Body of pancreas (tissue), 4 donors: ENCODE results near the gene TSHZ2. TPM values are rescaled to one million over a fixed set of nuclear protein-coding genes. Genes with fewer than 3 reads are reported as not detected.

Source experiments
- ATAC-seq: fragments of 150-250 bp; one replicate; pipeline ENCODE4 v1.9.1; 2016
- DNase-seq, 4 donors: peaks; one replicate each; pipeline ENCODE4 v3.0.0-alpha.2; 2019
- H3K27ac ChIP-seq, 4 donors: fragments of 200-600 bp; sonication (generic); 1 replicate in 3 of 4; 2 replicates in 1 of 4; pipeline versions ENCODE4 v1.5.1 to v1.6.1; 2016 to 2019; ENCODE audit warnings: mild to moderate bottlenecking in 1 of 4, mixed read lengths in 1 of 4, moderate library complexity in 1 of 4
- H3K27me3 ChIP-seq, 2 donors: fragments of 200-600 bp; sonication (generic); one replicate each; pipeline ENCODE4 v1.6.0; 2016; ENCODE audit warnings: mild to moderate bottlenecking in 1 of 2
- H3K36me3 ChIP-seq, 2 donors: fragments of 200-600 bp; sonication (generic); replicated peaks in 1 of 2; 2 replicates each; pipeline ENCODE4 v1.5.1; 2016; ENCODE audit warnings: low read depth in 2 of 2; ENCODE audit not compliant: insufficient read depth in 1 of 2
- H3K4me1 ChIP-seq: fragments of 200-600 bp; sonication (generic); one replicate; pipeline ENCODE4 v1.6.0; 2016
- H3K4me3 ChIP-seq, 2 donors: fragments of 200-600 bp; sonication (generic); 1 replicate in 1 of 2; 2 replicates in 1 of 2; pipeline ENCODE4 v1.5.1; 2016 to 2019
- H3K9me3 ChIP-seq, 3 donors: fragments of 200-600 bp; sonication (generic); 1 replicate in 2 of 3; 2 replicates in 1 of 3; pipeline ENCODE4 v1.5.1; 2016
- POLR2A ChIP-seq, 3 donors: fragments of 450-650 bp; IDR thresholded peaks; one replicate each; pipeline ENCODE4 v1.6.1; 2016; ENCODE audit warnings: antibody characterized with exemption in 3 of 3, mild to moderate bottlenecking in 2 of 3
- WGBS, 2 donors: methylation state at CpG; one replicate each; pipeline ENCODE4 v1.1.5; 2017; 5-methylcytosine and 5-hydroxymethylcytosine counted together
- intact Hi-C: fragments of 100-400 bp; cut with DNase I; formaldehyde crosslinking; loops from one replicate; pipeline ENCODE4 v1.15.1; 2023
- total RNA-seq, 2 donors: library from RNA; depleted of rRNA; stranded (reverse); fragments of >200 nt; gene quantifications; one replicate each; pipeline ENCODE4 v1.1.0, GENCODE V29; 2016
- TF ChIP-seq, protein P1 (sequence below), 7 experiments: fragments of 450-650 bp in 4 of 7; fragments of 200-600 bp in 3 of 7; sonication (generic) in 3 of 7; IDR thresholded peaks; one replicate each; pipeline ENCODE4 v1.5.1; 2016 to 2019; ENCODE audit warnings: antibody characterized with exemption in 7 of 7

The TSHZ2 gene
- total RNA-seq, 2 donors from 2014 or later: 6.0 to 9.6 TPM

DNA sequence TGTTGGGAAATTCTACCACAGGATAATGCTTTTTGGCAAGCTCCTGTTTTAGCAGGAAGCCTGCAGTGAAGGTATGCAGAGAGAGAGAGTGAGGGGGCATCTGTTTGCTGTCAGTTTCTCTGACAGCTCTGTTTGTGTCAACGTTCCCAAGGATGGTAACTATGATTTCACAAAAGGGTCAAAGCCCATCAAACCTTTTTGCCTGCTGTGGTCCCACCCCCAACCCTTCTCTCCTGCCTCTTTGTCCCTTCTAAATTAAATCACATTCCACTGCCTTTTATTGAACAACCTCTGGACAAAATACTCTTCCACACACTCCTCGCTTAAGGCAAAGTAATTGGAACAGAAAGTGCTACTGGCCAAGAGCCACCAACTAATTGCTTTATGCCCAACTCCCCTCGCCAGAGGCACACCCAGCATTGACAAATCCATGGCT, 128.3 kb downstream of the TSHZ2 start:
- DNase-seq: no peak
- H3K4me3 ChIP-seq: no peak overlapping the region
- H3K36me3 ChIP-seq: no peaks in the 10 kb centered on the region
- intact Hi-C loops: no loop called here
- no peak for TF ChIP-seq POLR2A (IDR thresholded peaks at IDR 0.05)
- TF ChIP-seq, protein P1, sequence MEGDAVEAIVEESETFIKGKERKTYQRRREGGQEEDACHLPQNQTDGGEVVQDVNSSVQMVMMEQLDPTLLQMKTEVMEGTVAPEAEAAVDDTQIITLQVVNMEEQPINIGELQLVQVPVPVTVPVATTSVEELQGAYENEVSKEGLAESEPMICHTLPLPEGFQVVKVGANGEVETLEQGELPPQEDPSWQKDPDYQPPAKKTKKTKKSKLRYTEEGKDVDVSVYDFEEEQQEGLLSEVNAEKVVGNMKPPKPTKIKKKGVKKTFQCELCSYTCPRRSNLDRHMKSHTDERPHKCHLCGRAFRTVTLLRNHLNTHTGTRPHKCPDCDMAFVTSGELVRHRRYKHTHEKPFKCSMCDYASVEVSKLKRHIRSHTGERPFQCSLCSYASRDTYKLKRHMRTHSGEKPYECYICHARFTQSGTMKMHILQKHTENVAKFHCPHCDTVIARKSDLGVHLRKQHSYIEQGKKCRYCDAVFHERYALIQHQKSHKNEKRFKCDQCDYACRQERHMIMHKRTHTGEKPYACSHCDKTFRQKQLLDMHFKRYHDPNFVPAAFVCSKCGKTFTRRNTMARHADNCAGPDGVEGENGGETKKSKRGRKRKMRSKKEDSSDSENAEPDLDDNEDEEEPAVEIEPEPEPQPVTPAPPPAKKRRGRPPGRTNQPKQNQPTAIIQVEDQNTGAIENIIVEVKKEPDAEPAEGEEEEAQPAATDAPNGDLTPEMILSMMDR (IDR thresholded peaks at IDR 0.05): no peak
- H3K4me1 ChIP-seq: peaks cover 7% of the 10 kb centered on the region
- H3K9me3 ChIP-seq: no peaks in the 10 kb centered on the region
- 21% methylated on average over 3 of the region's 3 CpGs for WGBS, 2 donors
- no peak overlapping the region for H3K27ac ChIP-seq
- H3K27me3 ChIP-seq: no peaks in the 10 kb centered on the region
- no peak for ATAC-seq

DNA sequence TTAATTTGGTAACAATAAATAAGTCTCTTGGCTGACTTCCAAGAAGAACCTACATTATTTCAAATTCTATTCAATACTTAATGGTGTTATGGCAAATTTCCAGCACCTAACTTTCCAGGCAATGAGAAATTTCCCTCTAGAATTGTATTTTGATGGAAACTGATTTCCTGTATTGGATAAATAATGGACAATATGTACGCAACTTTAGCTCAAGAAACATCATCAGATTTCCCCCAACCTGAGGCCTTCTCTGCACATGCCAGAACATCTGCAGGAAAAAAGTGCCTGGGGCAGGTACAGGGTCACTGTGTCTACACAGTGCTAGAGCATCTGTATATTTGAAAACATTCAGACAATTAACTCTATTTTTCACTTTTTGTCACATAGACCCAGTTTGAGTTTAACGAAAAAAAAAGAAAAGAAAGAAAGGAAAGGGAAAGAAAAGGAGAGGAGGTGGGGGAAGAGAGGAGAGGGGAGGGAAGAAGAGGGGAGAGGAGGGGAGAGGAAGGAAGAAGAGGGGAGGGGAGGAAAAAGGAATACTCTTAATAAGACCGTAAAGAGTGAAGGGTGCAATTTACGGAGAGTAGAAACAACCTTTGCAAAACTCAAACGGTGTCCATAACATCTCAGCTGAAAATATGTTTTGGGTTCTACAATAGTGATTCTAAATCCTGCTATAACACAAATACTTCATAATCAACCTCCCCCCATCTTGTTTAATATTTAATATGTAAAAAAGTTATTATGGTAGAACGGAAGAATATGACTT, 130.0 kb downstream of the TSHZ2 start:
- WGBS, 2 donors: 86 to 87% methylated on average over 6 of the region's 6 CpGs
- intact Hi-C loops: no loop called here
- Histone ChIP-seq H3K27me3 (no peaks in the 10 kb centered on the region), H3K9me3 (no peaks in the 10 kb centered on the region), H3K4me1 (peaks cover 7% of the 10 kb centered on the region), H3K27ac (no peak overlapping the region), H3K36me3 (no peaks in the 10 kb centered on the region), H3K4me3 (no peak overlapping the region)
- DNase-seq (no peak), ATAC-seq (no peak)
- TF ChIP-seq, protein P1 (IDR thresholded peaks at IDR 0.05): no peak
- no peak for TF ChIP-seq POLR2A (IDR thresholded peaks at IDR 0.05)

DNA sequence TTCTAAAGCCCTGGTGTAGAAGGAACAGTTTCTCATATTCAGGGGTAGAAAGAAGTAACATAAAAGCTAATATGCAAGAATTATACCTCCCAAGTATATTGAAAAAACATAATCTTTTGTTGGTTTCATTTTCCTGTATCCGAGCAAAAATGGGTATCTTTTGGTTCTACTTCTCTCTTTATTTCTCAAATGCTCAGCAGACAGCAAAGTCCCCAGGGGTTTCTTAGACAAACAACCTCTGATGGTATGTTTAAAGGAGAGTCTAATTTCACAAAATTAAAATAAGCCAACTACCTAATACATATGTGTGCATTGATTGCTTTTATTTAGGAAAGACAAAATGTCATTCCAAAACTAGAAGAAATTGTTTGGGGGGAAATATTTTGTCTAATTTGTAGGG, 131.0 kb downstream of the TSHZ2 start:
- Histone ChIP-seq H3K36me3 (no peaks in the 10 kb centered on the region), H3K9me3 (no peaks in the 10 kb centered on the region), H3K27me3 (no peaks in the 10 kb centered on the region), H3K27ac (no peak overlapping the region), H3K4me1 (peaks cover 7% of the 10 kb centered on the region), H3K4me3 (no peak overlapping the region)
- 62 to 76% methylated on average over 1 of the region's 1 CpG for WGBS, 2 donors
- intact Hi-C loops: no loop called here
- no peak for DNase-seq
- no peak for ATAC-seq
- no peak for TF ChIP-seq POLR2A (IDR thresholded peaks at IDR 0.05)
- TF ChIP-seq, protein P1 (IDR thresholded peaks at IDR 0.05): no peak

DNA sequence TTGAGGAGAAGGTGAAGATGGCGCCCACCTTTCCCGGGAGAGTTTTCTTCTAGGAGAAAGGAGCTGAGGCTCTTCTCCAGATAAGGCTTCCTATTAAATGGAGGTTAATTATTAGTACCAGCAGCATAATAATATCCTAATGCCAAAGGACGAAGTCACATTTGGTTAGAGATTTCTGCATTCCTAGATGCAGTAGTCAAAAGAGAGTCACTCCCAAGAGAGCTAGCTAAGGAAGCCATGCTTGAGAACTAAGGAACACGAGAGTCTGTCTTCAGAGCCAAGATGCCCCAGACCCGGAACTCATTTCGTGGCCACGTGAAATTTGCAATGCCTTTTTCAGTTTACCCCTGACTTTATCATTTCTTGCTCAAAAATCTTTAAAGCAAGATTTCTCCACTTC, 132.7 kb downstream of the TSHZ2 start:
- 80 to 90% methylated on average over 7 of the region's 7 CpGs for WGBS, 2 donors
- Histone ChIP-seq H3K36me3 (no peaks in the 10 kb centered on the region), H3K9me3 (no peaks in the 10 kb centered on the region), H3K4me3 (no peak overlapping the region), H3K4me1 (peaks cover 7% of the 10 kb centered on the region), H3K27ac (no peak overlapping the region), H3K27me3 (no peaks in the 10 kb centered on the region)
- ATAC-seq (no peak), DNase-seq (no peak)
- TF ChIP-seq, protein P1 (IDR thresholded peaks at IDR 0.05): no peak
- no peak for TF ChIP-seq POLR2A (IDR thresholded peaks at IDR 0.05)
- intact Hi-C loops: no loop called here

DNA sequence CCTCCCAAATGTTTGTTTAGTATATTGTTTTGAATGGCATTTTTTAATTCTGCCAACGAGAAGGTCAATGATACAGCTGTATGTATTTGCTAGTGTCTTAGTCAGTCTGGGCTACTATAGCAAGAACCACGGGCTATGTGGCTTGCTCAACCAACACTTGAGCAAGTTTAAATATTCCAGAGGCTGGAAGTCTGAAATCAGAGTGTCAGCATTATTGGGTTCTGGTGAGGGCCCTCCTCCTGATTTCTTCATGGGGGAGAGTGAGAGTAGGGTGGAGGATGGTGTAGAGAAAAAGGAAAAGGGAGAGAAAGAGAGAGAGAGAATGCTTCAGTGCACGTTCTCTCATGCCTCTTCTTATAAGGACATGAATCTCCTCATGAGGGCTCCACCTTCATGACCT, 144.6 kb downstream of the TSHZ2 start:
- TF ChIP-seq POLR2A (IDR thresholded peaks at IDR 0.05): no peak
- TF ChIP-seq, protein P1 (IDR thresholded peaks at IDR 0.05): no peak
- H3K27me3 ChIP-seq: no peaks in the 10 kb centered on the region
- no peaks in the 10 kb centered on the region for H3K4me1 ChIP-seq
- intact Hi-C loops: no loop called here
- H3K4me3 ChIP-seq: no peak overlapping the region
- no peaks in the 10 kb centered on the region for H3K36me3 ChIP-seq
- H3K27ac ChIP-seq: no peak overlapping the region
- DNase-seq (no peak), ATAC-seq (no peak)
- WGBS, 2 donors: 71 to 91% methylated on average over 3 of the region's 3 CpGs
- H3K9me3 ChIP-seq: no peaks in the 10 kb centered on the region
